RWPE1 (cell line): ENCODE data around the gene CCDC30.

ENCODE experiments used
- CTCF ChIA-PET: fragments of 350-600 bp; sonication (Branson Sonifier 250); formaldehyde crosslinking; extraction: SDS; loops from one replicate; lab custom pipeline; 2021; lab: Yijun Ruan, JAX
- POLR2A ChIA-PET: fragments of 400-600 bp; formaldehyde crosslinking; extraction: SDS; loops from one replicate; lab custom pipeline; 2020; ENCODE audit warnings: antibody characterized with exemption; ENCODE audit not compliant: low non-redundant PET; lab: Yijun Ruan, JAX
- DNase-seq: peaks from one replicate; pipeline ENCODE4 v3.0.0; 2012; ENCODE audit warnings: low spot score
- H3K27ac ChIP-seq: fragments of 450-650 bp; 2 replicates; pipeline ENCODE4 v1.5.1; 2017
- TF ChIP-seq, protein P1 (sequence below): fragments of 450-650 bp; conservative IDR thresholded peaks from 2 replicates; pipeline ENCODE4 v1.5.1; 2017; ENCODE audit warnings: low read depth, mild to moderate bottlenecking

Gene CCDC30

DNA sequence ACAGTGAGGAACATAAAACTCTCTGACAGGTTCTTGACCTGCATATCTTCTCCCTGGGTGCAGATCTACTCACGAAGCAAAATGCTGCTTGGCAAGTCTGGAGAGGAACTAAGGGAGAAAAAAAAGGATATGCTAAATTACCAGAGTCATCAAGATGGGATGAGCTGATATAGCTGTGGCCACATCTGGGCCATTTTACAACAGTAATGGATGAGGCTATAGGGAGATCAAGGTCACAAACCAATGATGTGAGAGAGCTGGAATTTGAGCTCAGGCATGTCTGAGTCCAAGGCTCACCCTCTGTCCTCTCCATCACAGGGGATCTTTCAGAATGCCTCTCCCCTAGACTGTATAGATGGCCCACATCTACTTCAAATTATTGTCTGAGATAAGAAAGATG lies 33.5 kb upstream of the CCDC30 start:
- no peak for DNase-seq
- TF ChIP-seq, protein P1, sequence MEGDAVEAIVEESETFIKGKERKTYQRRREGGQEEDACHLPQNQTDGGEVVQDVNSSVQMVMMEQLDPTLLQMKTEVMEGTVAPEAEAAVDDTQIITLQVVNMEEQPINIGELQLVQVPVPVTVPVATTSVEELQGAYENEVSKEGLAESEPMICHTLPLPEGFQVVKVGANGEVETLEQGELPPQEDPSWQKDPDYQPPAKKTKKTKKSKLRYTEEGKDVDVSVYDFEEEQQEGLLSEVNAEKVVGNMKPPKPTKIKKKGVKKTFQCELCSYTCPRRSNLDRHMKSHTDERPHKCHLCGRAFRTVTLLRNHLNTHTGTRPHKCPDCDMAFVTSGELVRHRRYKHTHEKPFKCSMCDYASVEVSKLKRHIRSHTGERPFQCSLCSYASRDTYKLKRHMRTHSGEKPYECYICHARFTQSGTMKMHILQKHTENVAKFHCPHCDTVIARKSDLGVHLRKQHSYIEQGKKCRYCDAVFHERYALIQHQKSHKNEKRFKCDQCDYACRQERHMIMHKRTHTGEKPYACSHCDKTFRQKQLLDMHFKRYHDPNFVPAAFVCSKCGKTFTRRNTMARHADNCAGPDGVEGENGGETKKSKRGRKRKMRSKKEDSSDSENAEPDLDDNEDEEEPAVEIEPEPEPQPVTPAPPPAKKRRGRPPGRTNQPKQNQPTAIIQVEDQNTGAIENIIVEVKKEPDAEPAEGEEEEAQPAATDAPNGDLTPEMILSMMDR = no peak
- no peak overlapping the region for H3K27ac ChIP-seq
- POLR2A ChIA-PET = no interaction called here
- CTCF ChIA-PET = interaction anchor here (0.6 kb wide), 1 partner anchor 85 kb away, joined by 4 read pairs; no protein-coding TSS in a partner anchor

DNA sequence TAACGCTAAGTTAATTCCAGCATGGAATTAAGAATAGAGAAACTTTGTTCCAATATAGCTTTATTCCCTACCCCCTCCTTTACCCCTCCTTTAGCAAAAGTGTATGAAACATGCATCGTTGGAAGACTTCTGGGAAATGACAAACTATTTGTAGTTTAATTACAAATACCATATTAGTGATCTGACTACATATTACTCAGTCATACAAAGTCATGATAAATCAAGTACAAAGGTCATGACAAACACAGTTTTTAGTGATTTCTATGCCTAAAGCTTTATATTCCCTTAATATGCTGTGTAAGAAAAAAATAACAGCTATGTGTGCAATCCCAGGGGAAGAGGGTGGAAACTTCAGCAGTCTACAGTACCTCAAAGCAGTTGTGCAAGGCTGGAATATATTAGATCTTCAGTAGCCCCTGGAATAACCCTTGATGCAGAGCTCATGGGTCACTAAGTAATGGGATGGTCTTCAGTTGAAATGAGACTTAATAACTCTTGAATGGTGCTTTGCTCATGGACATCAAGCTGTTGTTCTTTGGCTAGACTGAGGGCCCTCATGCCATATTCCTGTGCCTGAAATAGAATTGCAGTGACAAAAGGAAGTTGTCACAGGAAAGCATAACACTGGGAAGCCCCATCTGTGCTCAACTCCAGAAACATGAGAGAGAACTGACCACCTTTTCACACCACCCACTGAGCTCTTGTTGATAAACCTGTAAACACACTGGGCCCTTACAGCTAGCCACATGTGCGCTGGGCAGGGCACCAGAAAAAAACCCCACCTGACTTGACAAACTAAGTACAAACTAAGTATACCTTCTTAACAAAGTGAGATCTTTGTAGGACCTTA lies 32.6 kb upstream of the CCDC30 start:
- CTCF ChIA-PET = interaction anchor here (0.5 kb wide), 1 partner anchor 1148 kb away, joined by 3 read pairs; no protein-coding TSS in a partner anchor
- POLR2A ChIA-PET = no interaction called here
- no peak for DNase-seq
- TF ChIP-seq, protein P1 = no peak
- no peak overlapping the region for H3K27ac ChIP-seq

DNA sequence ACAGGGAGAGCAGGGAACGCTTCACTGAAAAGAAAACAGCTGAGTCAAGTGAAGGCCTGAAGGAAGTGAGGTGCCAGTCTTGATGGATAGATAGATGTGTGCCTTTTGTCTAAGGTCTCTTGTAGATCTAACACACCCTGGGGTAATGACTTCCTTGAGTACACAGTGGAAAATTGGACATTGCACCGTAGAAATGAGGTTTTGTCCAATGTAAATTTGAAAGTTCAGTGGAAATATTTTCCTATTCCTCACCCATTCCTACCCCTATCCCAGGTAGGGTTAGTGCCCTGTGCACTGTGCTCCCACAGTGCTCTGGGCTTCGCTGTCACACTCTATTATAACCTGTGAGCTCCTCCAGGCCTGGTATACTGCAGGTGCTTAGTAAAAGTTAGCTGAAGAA lies 31.6 kb upstream of the CCDC30 start:
- CTCF ChIA-PET = no interaction called here
- H3K27ac ChIP-seq = no peak overlapping the region
- DNase-seq = no peak
- POLR2A ChIA-PET = no interaction called here
- TF ChIP-seq, protein P1 = no peak

DNA sequence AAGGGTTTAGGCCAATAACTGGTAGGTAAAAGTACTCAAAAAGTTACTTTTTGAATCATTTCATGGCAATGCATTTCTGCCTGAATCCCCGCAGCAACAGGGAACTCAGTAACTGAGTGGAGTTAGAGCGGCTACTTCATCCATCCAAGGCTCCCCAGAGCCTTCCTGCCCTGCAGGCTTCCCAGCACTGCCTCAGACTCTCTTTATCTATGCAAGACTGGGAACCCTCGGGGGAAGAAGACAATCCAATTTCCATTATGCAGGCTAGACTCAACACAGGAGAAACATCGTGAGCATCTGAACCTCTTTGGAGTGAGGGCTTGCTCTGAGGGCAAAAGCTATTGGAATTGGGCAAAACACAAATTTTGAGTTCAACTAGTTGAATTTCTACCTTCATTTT lies 30.4 kb upstream of the CCDC30 start:
- POLR2A ChIA-PET = no interaction called here
- DNase-seq = no peak
- H3K27ac ChIP-seq = no peak overlapping the region
- CTCF ChIA-PET = interaction anchor here (0.6 kb wide), 1 partner anchor 9 kb away, joined by 3 read pairs; no protein-coding TSS in a partner anchor
- TF ChIP-seq, protein P1 = no peak

DNA sequence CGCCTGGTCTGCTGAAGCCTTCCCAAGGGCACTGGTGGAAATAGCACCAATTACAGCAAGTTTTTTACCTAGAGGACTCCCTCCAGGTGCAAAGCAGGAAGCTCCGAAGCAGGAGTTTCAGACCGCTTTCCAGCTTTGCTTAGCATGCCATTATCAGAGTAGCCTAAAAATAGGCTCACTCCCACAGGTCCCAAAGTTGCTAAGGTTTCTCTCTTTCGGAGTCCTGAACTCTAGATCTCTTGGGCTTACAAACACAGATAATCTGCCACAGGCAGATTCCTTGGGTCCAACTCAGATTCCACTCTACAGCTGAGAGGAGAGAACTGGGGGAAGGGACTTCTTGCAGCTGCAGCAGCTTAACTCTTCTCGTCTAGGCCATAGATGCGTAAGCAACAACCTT lies 29.7 kb upstream of the CCDC30 start:
- CTCF ChIA-PET = interaction anchor here (0.6 kb wide), 1 partner anchor 10 kb away, joined by 3 read pairs; no protein-coding TSS in a partner anchor
- DNase-seq = no peak
- TF ChIP-seq, protein P1 = no peak
- no peak overlapping the region for H3K27ac ChIP-seq
- POLR2A ChIA-PET = no interaction called here

DNA sequence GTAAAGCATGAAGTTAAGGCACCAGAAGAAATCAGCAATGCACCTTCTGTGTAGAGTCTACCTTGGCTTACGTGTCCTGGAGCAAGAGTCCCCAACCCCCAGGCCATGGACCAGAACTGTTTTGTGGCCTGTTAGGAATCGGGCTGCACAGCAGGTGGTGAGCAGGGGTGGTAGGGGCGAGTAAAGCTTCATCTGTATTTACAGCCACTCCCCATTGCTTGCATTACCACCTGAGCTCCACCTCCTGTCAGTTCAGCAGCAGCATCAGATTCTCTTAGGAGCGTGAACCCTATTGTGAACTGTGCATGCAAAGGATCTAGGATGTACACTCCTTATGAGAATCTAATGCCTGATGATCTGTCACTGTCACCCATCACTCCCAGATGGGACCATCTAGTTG lies 28.7 kb upstream of the CCDC30 start:
- CTCF ChIA-PET = interaction anchor here (0.5 to 0.6 kb wide), 3 partner anchors 88 to 258 kb away, joined by 3 read pairs; no protein-coding TSS in a partner anchor
- H3K27ac ChIP-seq = no peak overlapping the region
- no peak for DNase-seq
- TF ChIP-seq, protein P1 = no peak
- POLR2A ChIA-PET = interaction anchor here (0.6 kb wide), 1 partner anchor 269 kb away, joined by 3 read pairs; no protein-coding TSS in a partner anchor
